NCI-H460 (cell line): ENCODE results near the gene GRIN1. TPM values are rescaled to one million over a fixed set of nuclear protein-coding genes. Genes with fewer than 3 reads are reported as not detected.
A peak's percentile ranks its signal among the peaks of the same experiment; 100 is the strongest.
"Not testable (repeated sequence)": the region's sequence is repeated elsewhere in the genome, so short reads cannot be mapped to it uniquely, and the experiment has no call there.

Experiments used
- DNase-seq: peaks from one replicate; pipeline ENCODE4 v3.0.0-alpha.2; 2016; ENCODE audit warnings: low read depth; ENCODE audit errors: extremely low read depth
- total RNA-seq: library from RNA; depleted of rRNA; stranded (reverse); fragments of >200 nt; shearing (Covaris generic); gene quantifications from 2 replicates; pipeline ENCODE4 v1.2.3, GENCODE V29; 2014

The GRIN1 gene
- total RNA-seq, 1 experiment from 2014 or later: not detected

- no peak for DNase-seq
Observed at GRCh38 chr9:137127301-137128157, 11.4 kb upstream of the GRIN1 start.

- no peak for DNase-seq
Observed at GRCh38 chr9:137128158-137128861, 10.6 kb upstream of the GRIN1 start.

- DNase-seq: no peak
Observed at GRCh38 chr9:137128862-137129455, 10.0 kb upstream of the GRIN1 start.

GRCh38 chr9:137129456-137130175 lies 9.3 kb upstream of the GRIN1 start:
- peak; percentile 90 for DNase-seq

- DNase-seq: no peak
Observed at GRCh38 chr9:137130176-137130755, 8.7 kb upstream of the GRIN1 start.

GRCh38 chr9:137134191-137134590 lies 4.8 kb upstream of the GRIN1 start:
- no peak for DNase-seq

- DNase-seq: not testable (repeated sequence)
Observed at GRCh38 chr9:137135154-137135553, 3.8 kb upstream of the GRIN1 start.

- DNase-seq: no peak
Observed at GRCh38 chr9:137136261-137136880, 2.6 kb upstream of the GRIN1 start.

- DNase-seq: no peak
Observed at GRCh38 chr9:137136881-137137607, 1.9 kb upstream of the GRIN1 start.

GRCh38 chr9:137138058-137138721 lies 764 bp upstream of the GRIN1 start:
- DNase-seq: no peak

GRCh38 chr9:137139468-137140150 lies 655 bp downstream of the GRIN1 start:
- no peak for DNase-seq

- no peak for DNase-seq
Observed at GRCh38 chr9:137140151-137141012, 1.4 kb downstream of the GRIN1 start.

GRCh38 chr9:137141050-137141810 lies 2.3 kb downstream of the GRIN1 start:
- no peak for DNase-seq

GRCh38 chr9:137141976-137142936 lies 3.3 kb downstream of the GRIN1 start:
- no peak for DNase-seq

- DNase-seq: no peak
Observed at GRCh38 chr9:137143459-137143858, 4.5 kb downstream of the GRIN1 start.
